IPS-18a (cell line): ENCODE data around the gene ZNF385B.

Experiments used
- H3K27ac ChIP-seq: one replicate; pipeline ENCODE4 v1.5.1; 2013; ENCODE audit warnings: low read length
- H3K27me3 ChIP-seq: one replicate; pipeline ENCODE4 v1.6.1; 2013; ENCODE audit warnings: mild to moderate bottlenecking, low read length; ENCODE audit not compliant: control insufficient read depth, insufficient read depth
- H3K36me3 ChIP-seq: one replicate; pipeline ENCODE4 v1.6.1; 2013; ENCODE audit warnings: low read depth, low read length; ENCODE audit not compliant: control insufficient read depth
- H3K4me1 ChIP-seq: one replicate; pipeline ENCODE4 v1.6.1; 2013; ENCODE audit warnings: low read depth, low read length; ENCODE audit not compliant: control insufficient read depth
- H3K4me3 ChIP-seq: one replicate; pipeline ENCODE4 v1.5.1; 2013; ENCODE audit warnings: low read length
- H3K9ac ChIP-seq: one replicate; pipeline ENCODE4 v1.6.1; 2013; ENCODE audit warnings: mild to moderate bottlenecking, low read length, moderate library complexity
- H3K9me3 ChIP-seq: one replicate; pipeline ENCODE4 v1.6.1; 2013; ENCODE audit warnings: low read depth, low read length; ENCODE audit not compliant: control insufficient read depth

Gene ZNF385B

GRCh38 chr2:179571252-179571651 is 290.2 kb downstream of the ZNF385B start:
- Histone ChIP-seq H3K4me3 (no peak overlapping the region), H3K9me3 (no peaks in the 10 kb centered on the region), H3K27ac (no peak overlapping the region), H3K27me3 (no peaks in the 10 kb centered on the region), H3K4me1 (no peaks in the 10 kb centered on the region), H3K9ac (no peak overlapping the region), H3K36me3 (no peaks in the 10 kb centered on the region)

- H3K27me3 ChIP-seq = no peaks in the 10 kb centered on the region
- H3K4me3 ChIP-seq = no peak overlapping the region
- no peaks in the 10 kb centered on the region for H3K9me3 ChIP-seq
- H3K4me1 ChIP-seq = no peaks in the 10 kb centered on the region
- H3K27ac ChIP-seq = no peak overlapping the region
- H3K9ac ChIP-seq = no peak overlapping the region
- H3K36me3 ChIP-seq = no peaks in the 10 kb centered on the region
Measured at GRCh38 chr2:179569831-179570233, 291.6 kb downstream of the ZNF385B start.

- Histone ChIP-seq H3K4me3 (no peak overlapping the region), H3K27me3 (no peaks in the 10 kb centered on the region), H3K4me1 (peaks cover 8% of the 10 kb centered on the region), H3K27ac (no peak overlapping the region), H3K9me3 (no peaks in the 10 kb centered on the region), H3K9ac (no peak overlapping the region), H3K36me3 (no peaks in the 10 kb centered on the region)
Measured at GRCh38 chr2:179565807-179566206, 295.6 kb downstream of the ZNF385B start.

GRCh38 chr2:179562330-179562885 is 299.0 kb downstream of the ZNF385B start:
- no peak overlapping the region for H3K9ac ChIP-seq
- no peaks in the 10 kb centered on the region for H3K9me3 ChIP-seq
- H3K4me3 ChIP-seq = no peak overlapping the region
- H3K4me1 ChIP-seq = peaks cover 8% of the 10 kb centered on the region
- no peak overlapping the region for H3K27ac ChIP-seq
- no peaks in the 10 kb centered on the region for H3K27me3 ChIP-seq
- H3K36me3 ChIP-seq = no peaks in the 10 kb centered on the region

- no peaks in the 10 kb centered on the region for H3K27me3 ChIP-seq
- no peak overlapping the region for H3K27ac ChIP-seq
- H3K9me3 ChIP-seq = no peaks in the 10 kb centered on the region
- H3K4me1 ChIP-seq = peaks cover 8% of the 10 kb centered on the region
- no peak overlapping the region for H3K9ac ChIP-seq
- no peaks in the 10 kb centered on the region for H3K36me3 ChIP-seq
- no peak overlapping the region for H3K4me3 ChIP-seq
Measured at GRCh38 chr2:179561702-179562101, 299.7 kb downstream of the ZNF385B start.

- H3K9me3 ChIP-seq = no peaks in the 10 kb centered on the region
- peaks cover 8% of the 10 kb centered on the region for H3K4me1 ChIP-seq
- no peak overlapping the region for H3K9ac ChIP-seq
- no peak overlapping the region for H3K4me3 ChIP-seq
- no peak overlapping the region for H3K27ac ChIP-seq
- no peaks in the 10 kb centered on the region for H3K36me3 ChIP-seq
- no peaks in the 10 kb centered on the region for H3K27me3 ChIP-seq
Measured at GRCh38 chr2:179560257-179560735, 301.1 kb downstream of the ZNF385B start.

- no peak overlapping the region for H3K9ac ChIP-seq
- no peaks in the 10 kb centered on the region for H3K36me3 ChIP-seq
- no peak overlapping the region for H3K4me3 ChIP-seq
- H3K4me1 ChIP-seq = peaks cover 8% of the 10 kb centered on the region
- H3K27ac ChIP-seq = no peak overlapping the region
- H3K27me3 ChIP-seq = no peaks in the 10 kb centered on the region
- H3K9me3 ChIP-seq = no peaks in the 10 kb centered on the region
Measured at GRCh38 chr2:179559108-179559806, 302.2 kb downstream of the ZNF385B start.

- H3K9ac ChIP-seq = no peak overlapping the region
- no peaks in the 10 kb centered on the region for H3K27me3 ChIP-seq
- peaks cover 8% of the 10 kb centered on the region for H3K4me1 ChIP-seq
- H3K36me3 ChIP-seq = no peaks in the 10 kb centered on the region
- no peak overlapping the region for H3K4me3 ChIP-seq
- H3K27ac ChIP-seq = no peak overlapping the region
- H3K9me3 ChIP-seq = no peaks in the 10 kb centered on the region
Measured at GRCh38 chr2:179558010-179558934, 303.1 kb downstream of the ZNF385B start.

- no peak overlapping the region for H3K4me3 ChIP-seq
- H3K4me1 ChIP-seq = peaks cover 7% of the 10 kb centered on the region
- H3K27me3 ChIP-seq = peaks cover under 1% of the 10 kb centered on the region
- no peaks in the 10 kb centered on the region for H3K36me3 ChIP-seq
- H3K27ac ChIP-seq = no peak overlapping the region
- no peaks in the 10 kb centered on the region for H3K9me3 ChIP-seq
- H3K9ac ChIP-seq = no peak overlapping the region
Measured at GRCh38 chr2:179556425-179556824, 305.0 kb downstream of the ZNF385B start.

- Histone ChIP-seq H3K9ac (no peak overlapping the region), H3K4me3 (no peak overlapping the region), H3K36me3 (no peaks in the 10 kb centered on the region), H3K4me1 (peaks cover 14% of the 10 kb centered on the region), H3K27me3 (peaks cover 7% of the 10 kb centered on the region), H3K27ac (no peak overlapping the region), H3K9me3 (no peaks in the 10 kb centered on the region)
Measured at GRCh38 chr2:179555691-179556283, 305.6 kb downstream of the ZNF385B start.

GRCh38 chr2:179554639-179555386 is 306.6 kb downstream of the ZNF385B start:
- H3K4me1 ChIP-seq = peaks cover 19% of the 10 kb centered on the region
- no peak overlapping the region for H3K9ac ChIP-seq
- H3K9me3 ChIP-seq = no peaks in the 10 kb centered on the region
- H3K27ac ChIP-seq = no peak overlapping the region
- no peak overlapping the region for H3K4me3 ChIP-seq
- H3K27me3 ChIP-seq = peaks cover 8% of the 10 kb centered on the region
- no peaks in the 10 kb centered on the region for H3K36me3 ChIP-seq
